ENCODE data around the gene STIM2.
"Not testable (repeated sequence)": the region's sequence is repeated elsewhere in the genome, so short reads cannot be mapped to it uniquely, and the experiment has no call there.

STIM2 gene

DNA sequence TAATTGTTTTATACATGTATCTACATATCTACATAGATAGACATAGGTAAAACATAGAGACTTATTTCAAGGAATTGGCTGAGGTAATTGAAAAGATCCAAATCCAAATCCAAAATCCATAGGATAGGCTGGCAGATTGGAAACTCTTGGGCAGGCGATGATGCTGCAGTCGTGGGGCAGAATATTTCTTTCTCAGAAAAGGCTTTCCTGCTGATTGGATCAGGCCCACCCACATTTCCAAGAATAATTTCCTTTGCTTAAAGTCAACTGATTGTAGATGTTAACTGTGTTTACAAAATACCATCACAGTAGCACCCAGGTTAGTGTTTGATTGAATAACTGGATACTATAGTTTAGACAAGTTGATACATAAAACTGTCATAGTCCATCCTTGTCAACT lies 27.2 kb downstream of the STIM2 start:
- H3K4me3 ChIP-seq: no peak overlapping the region
- no peak for DNase-seq (ENCODE audit: low spot score in 2 of 2)
- H3K36me3 ChIP-seq (replicated peaks): no peaks in the 10 kb centered on the region
- H3K9me3 ChIP-seq: no peaks in the 10 kb centered on the region
- H3K27me3 ChIP-seq (ENCODE audit: low read depth): no peaks in the 10 kb centered on the region
- peaks cover 8% of the 10 kb centered on the region for H3K4me1 ChIP-seq
- in situ Hi-C loops (cut with MboI; ENCODE audit: low sequenced_read_pairs): no loop called here

DNA sequence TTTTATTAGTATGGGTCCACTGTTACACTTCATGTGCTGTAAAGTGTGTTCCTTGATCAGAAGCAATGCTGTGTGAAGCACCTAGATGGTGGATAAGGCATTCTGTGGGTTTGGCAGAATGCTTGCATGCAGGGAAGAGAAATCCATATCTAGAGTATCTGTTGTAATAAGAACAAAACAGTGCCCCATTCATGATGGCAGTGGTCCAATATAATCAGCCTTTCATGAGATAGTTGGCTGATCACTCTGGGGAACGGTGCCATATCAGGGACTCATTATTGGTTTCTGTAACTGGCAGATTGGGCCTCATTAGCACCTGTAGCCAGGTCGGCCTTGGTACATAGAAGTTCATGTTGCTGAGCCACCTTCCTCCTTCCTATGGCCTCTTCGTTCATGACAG lies 28.7 kb downstream of the STIM2 start:
- Histone ChIP-seq H3K27me3 (ENCODE audit: low read depth) (no peaks in the 10 kb centered on the region), H3K4me3 (no peak overlapping the region), H3K4me1 (peaks cover 5% of the 10 kb centered on the region), H3K36me3 (replicated peaks) (no peaks in the 10 kb centered on the region), H3K9me3 (no peaks in the 10 kb centered on the region)
- no peak for DNase-seq (ENCODE audit: low spot score in 2 of 2)
- in situ Hi-C loops (cut with MboI; ENCODE audit: low sequenced_read_pairs): no loop called here

DNA sequence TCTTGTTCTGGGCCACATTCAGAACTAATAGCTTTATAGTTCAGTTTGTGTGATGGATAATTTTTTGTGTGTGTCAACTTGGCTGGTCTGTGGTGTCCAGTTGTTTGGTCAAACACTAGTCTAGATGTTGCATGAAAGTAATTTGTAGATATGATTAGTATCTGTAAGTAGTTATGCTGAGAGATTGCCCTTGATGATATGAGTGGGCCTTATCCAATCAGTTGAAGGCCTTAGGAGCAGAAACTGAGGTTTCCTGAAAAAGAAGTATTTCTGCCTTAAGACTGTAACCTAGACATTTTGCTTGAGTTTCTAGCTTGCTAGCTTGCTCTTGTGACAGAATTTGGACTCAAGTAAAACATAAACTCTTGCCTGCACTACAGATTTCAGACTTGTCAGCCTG lies 30.4 kb downstream of the STIM2 start:
- Histone ChIP-seq H3K4me3 (no peak overlapping the region), H3K9me3 (no peaks in the 10 kb centered on the region), H3K27me3 (ENCODE audit: low read depth) (no peaks in the 10 kb centered on the region), H3K4me1 (peaks cover 4% of the 10 kb centered on the region; the same call in 1 of the 2 replicates), H3K36me3 (replicated peaks) (no peaks in the 10 kb centered on the region)
- DNase-seq (ENCODE audit: low spot score in 2 of 2): no peak
- in situ Hi-C loops (cut with MboI; ENCODE audit: low sequenced_read_pairs): no loop called here

DNA sequence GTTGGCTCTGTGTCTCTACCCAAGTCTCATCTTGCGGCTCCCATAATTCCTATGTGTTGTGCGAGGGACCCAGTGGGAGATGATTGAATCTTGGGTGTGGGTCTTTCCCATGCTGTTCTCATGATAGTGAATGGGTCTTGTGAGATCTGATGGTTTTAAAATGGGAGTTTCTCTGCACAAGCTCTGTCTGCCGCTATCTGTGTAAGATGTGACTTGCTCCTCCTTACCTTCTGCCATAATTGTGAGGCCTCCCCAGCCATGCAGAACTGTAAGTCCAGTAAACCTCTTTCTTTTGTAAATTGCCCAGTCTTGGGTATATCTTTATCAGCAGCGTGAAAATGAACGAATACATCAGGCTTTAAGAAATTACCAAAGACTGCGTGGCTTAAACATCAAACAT lies 31.2 kb downstream of the STIM2 start:
- no peak for DNase-seq (ENCODE audit: low spot score in 2 of 2)
- H3K4me1 ChIP-seq: peaks cover 4% of the 10 kb centered on the region; the same call in 1 of the 2 replicates
- H3K36me3 ChIP-seq (replicated peaks): no peaks in the 10 kb centered on the region
- in situ Hi-C loops (cut with MboI; ENCODE audit: low sequenced_read_pairs): no loop called here
- no peaks in the 10 kb centered on the region for H3K27me3 ChIP-seq (ENCODE audit: low read depth)
- no peak overlapping the region for H3K4me3 ChIP-seq
- H3K9me3 ChIP-seq: no peaks in the 10 kb centered on the region

DNA sequence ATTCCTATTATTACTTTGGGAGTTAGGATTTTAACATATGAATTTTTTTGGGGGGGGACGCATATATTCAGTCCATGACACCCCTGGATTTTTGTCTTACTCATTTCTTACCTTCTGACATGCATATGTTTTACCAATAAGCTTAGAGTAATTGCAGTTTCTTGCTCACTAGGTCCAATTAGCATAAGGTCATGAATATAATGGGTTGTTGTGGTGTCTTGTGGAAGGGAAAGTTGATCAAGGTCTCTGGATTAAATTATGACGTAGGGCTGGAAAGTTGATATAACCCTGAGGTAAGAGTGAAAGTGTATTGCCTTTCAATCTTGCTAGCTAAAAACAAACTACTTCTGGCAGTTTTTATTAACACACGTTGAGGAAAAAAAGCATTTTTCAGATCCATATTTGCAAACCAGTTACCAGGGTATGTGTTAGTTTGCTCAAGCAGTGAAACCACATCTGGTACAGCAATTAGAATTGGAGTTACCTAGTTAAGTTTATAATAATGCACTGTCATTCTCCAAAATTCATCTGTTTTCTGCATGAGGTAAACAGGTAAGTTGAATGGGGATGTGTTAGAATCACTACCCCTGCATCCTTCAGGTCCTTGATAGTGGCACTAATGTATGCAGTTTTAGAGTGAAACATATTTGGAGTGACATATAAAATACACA lies 32.0 kb downstream of the STIM2 start:
- peaks cover 4% of the 10 kb centered on the region; the same call in 1 of the 2 replicates for H3K4me1 ChIP-seq
- H3K9me3 ChIP-seq: no peaks in the 10 kb centered on the region
- DNase-seq (ENCODE audit: low spot score in 2 of 2): no peak
- H3K27me3 ChIP-seq (ENCODE audit: low read depth): no peaks in the 10 kb centered on the region
- in situ Hi-C loops (cut with MboI; ENCODE audit: low sequenced_read_pairs): no loop called here
- H3K36me3 ChIP-seq (replicated peaks): no peaks in the 10 kb centered on the region
- no peak overlapping the region for H3K4me3 ChIP-seq

DNA sequence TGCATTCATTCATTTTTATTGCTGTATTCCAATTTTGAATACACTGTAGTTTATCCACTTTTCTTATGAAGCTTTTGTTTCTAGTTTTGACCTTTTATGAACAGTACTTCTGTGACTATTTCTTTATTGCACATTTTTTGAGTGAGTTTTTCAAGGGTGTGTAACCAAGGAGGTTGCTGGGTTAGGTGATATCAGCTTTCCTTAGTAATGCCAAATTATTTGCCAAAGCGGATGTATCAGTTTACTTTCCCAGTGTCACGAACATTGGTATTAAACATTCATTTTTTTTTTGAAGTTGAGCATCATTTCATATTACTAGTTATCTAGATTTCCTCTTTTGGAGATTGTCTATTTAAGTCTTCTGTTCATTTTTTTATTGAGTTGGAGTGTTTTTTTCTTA lies 32.9 kb downstream of the STIM2 start:
- Histone ChIP-seq H3K36me3 (replicated peaks) (no peaks in the 10 kb centered on the region), H3K4me3 (no peak overlapping the region), H3K27me3 (ENCODE audit: low read depth) (no peaks in the 10 kb centered on the region), H3K9me3 (no peaks in the 10 kb centered on the region), H3K4me1 (peaks cover 4% of the 10 kb centered on the region; the same call in 1 of the 2 replicates)
- no peak for DNase-seq (ENCODE audit: low spot score in 2 of 2)
- in situ Hi-C loops (cut with MboI; ENCODE audit: low sequenced_read_pairs): no loop called here

DNA sequence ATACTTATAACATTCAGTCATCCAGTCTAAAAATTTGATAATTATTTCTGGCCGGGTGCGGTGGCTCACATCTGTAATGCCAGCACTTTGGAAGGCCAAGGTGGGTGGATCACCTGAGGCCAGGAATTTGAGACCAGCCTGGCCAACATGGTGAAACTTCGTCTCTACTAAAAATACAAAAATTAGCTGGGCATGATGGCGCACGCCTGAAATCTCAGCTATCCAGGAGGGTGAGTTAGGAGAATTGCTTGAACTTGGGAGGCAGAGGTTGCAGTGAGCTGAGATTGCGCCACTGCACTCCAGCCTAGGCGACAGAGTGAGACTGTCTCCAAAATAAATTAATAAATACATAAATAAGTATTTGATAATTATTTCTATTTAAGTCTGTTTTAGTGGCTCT lies 34.2 kb downstream of the STIM2 start:
- H3K9me3 ChIP-seq; H3K27me3 ChIP-seq (ENCODE audit: low read depth); H3K4me1 ChIP-seq; in situ Hi-C loops (cut with MboI; ENCODE audit: low sequenced_read_pairs); H3K36me3 ChIP-seq (replicated peaks); DNase-seq (ENCODE audit: low spot score in 2 of 2); H3K4me3 ChIP-seq: not testable (repeated sequence)

DNA sequence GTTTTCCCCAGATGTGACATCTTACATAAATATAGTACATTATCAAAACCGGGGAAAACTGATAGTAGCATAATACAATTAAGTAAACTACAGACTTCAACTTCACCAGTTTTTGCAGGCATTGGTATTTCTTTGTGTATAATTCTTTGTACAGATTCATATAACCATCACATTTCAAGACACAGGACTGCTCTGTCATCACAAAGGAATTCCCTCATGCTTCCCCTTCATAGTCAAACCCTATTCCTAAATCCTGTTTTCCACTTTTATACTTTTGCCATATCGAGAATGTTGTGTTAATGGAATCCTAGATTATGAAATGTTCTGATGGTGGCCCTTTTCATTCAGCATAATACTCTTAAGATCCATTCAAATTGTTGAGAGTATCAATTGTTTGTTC lies 36.0 kb downstream of the STIM2 start:
- no peak for DNase-seq (ENCODE audit: low spot score in 2 of 2)
- H3K36me3 ChIP-seq (replicated peaks): no peaks in the 10 kb centered on the region
- H3K4me3 ChIP-seq: no peak overlapping the region
- in situ Hi-C loops (cut with MboI; ENCODE audit: low sequenced_read_pairs): no loop called here
- H3K9me3 ChIP-seq: no peaks in the 10 kb centered on the region
- H3K4me1 ChIP-seq: peaks cover 4% of the 10 kb centered on the region; the same call in 1 of the 2 replicates
- H3K27me3 ChIP-seq (ENCODE audit: low read depth): no peaks in the 10 kb centered on the region

DNA sequence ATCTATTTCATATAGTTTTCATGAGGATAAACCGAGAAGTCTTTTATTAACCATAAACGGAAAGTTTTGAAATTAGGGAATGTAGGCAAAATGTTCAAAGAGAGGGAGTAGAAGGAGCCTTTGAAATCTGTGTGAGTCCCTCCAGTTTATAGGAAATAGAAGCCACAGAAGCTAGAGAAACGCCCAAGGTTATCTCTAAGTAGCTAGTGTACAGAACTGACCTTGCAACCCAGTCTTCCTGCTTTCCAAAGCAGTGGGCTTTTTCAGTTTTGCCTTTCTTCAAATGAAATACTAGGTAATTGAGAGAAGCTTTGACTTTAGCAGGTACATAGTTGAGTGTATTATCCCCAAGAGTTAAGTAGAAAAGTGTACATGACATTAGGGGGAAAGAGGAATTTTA lies 39.4 kb downstream of the STIM2 start:
- Histone ChIP-seq H3K4me1 (no peaks in the 10 kb centered on the region), H3K4me3 (no peak overlapping the region), H3K36me3 (replicated peaks) (no peaks in the 10 kb centered on the region), H3K27me3 (ENCODE audit: low read depth) (no peaks in the 10 kb centered on the region), H3K9me3 (no peaks in the 10 kb centered on the region; the same call in 1 of the 2 replicates)
- DNase-seq (ENCODE audit: low spot score in 2 of 2): no peak
- in situ Hi-C loops (cut with MboI; ENCODE audit: low sequenced_read_pairs): no loop called here

DNA sequence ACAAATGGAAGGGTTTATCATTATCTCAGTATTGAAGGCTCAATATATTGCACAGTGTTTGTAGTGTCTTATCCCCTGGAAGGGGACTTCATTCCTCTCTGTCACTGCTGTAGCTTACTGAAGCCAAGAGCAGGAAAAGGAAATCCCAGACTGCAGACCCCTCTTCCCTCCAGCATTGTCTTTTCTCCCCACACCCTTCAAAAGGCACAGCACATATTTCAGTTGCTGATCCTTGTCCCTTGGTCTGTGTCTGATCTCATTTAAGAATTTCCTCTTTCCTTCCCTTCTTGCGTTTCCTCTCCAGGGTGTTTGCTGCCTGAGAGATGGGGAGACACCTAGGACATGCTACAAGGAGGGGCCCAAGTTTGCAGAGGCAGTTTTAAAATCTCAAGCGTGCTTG lies 40.1 kb downstream of the STIM2 start:
- H3K4me1 ChIP-seq: no peaks in the 10 kb centered on the region

DNA sequence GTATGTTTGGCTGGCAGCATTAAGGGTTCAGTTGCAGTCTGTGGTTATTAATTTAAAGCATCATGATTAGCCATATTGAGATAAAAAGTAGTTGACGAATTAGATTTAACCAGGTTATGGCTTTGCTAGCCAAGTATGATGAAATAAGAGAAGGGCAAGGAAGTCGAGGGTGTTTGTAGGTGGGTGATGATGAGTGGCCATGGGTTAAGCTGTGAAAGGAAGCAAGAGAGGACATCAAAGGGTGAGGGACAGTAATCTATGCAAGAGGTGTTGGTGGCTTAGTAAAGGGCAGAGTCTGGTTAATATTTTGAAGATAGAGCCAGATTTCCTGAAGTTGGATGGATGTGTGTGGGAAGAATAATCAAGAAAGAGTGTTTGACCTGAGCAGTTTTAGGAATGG lies 44.5 kb downstream of the STIM2 start:
- H3K9me3 ChIP-seq: no peaks in the 10 kb centered on the region; the same call in 1 of the 2 replicates
- H3K4me1 ChIP-seq: peaks cover 3% of the 10 kb centered on the region; the same call in 1 of the 2 replicates
- no peak for DNase-seq (ENCODE audit: low spot score in 2 of 2)
- no peaks in the 10 kb centered on the region for H3K36me3 ChIP-seq (replicated peaks)
- in situ Hi-C loops (cut with MboI; ENCODE audit: low sequenced_read_pairs): no loop called here
- no peaks in the 10 kb centered on the region for H3K27me3 ChIP-seq (ENCODE audit: low read depth)
- no peak overlapping the region for H3K4me3 ChIP-seq

More for the DNA sequence above, 40.1 kb downstream of the STIM2 start:
- DNase-seq (ENCODE audit: low spot score in 2 of 2): no peak
- Histone ChIP-seq H3K27me3 (ENCODE audit: low read depth) (no peaks in the 10 kb centered on the region), H3K9me3 (no peaks in the 10 kb centered on the region; the same call in 1 of the 2 replicates), H3K4me3 (no peak overlapping the region), H3K36me3 (replicated peaks) (no peaks in the 10 kb centered on the region)
- in situ Hi-C loops (cut with MboI; ENCODE audit: low sequenced_read_pairs): no loop called here

DNA sequence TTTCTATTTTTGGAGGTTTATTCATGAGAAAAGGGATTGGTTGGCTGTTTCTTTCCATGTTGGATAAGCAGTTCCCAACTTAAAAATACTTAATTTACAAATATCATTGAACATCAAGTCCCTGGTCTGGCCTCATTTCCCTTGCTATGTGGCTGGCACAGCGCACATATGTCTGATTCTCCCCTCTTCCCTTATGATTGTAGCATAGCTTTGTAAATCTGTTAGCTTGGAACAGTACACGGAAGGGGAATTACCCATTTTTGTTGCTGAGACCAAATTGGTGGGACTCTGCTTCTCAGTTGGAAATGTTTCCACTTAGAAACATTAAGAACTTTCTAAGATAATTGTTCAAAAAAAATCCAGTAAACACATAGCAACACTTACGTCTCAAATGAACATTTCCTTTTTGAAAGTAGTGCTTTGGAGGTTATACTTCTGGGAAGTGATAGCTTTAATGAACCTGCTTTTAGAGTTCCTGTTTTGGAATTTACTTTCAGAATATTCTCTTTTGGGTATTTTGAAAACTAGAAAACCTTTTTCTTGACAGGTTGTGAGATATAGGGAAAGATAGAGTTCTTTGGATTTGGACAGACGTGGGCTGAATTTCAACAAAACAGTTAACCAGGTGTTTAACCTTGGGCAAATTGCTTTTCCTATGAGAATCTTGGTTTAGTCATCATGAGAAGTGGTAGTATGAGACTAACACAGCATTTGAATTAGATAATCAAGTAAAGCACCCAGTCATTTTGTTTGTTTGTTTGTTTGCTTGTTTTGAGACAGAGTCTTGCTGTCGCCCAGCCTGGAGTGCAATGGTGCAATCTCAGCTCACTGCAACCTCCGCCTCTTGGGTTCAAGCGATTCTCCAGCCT lies 47.3 kb downstream of the STIM2 start:
- DNase-seq (ENCODE audit: low spot score in 2 of 2): no peak
- no peaks in the 10 kb centered on the region; the same call in 1 of the 2 replicates for H3K9me3 ChIP-seq
- in situ Hi-C loops (cut with MboI; ENCODE audit: low sequenced_read_pairs): no loop called here

DNA sequence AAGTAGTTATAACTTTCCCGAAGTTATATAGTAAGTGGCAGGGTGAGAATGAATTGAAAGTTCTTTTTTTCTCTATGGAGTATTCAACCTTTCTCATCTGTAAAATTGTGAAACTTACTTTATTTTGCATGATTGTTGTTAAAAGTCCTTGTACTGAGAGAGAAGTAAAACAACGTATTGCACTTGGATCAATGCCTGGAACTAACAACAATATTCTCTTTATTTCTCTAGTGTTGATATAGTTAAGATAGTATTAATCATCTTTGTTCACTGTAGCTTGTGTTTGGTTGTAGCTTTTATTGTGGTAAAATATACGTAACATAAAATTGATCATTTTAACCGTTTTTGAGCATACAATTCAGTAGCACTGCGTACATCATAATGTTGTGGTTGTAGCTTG lies 48.7 kb downstream of the STIM2 start:
- in situ Hi-C loops (cut with MboI; ENCODE audit: low sequenced_read_pairs): no loop called here

More for the DNA sequence above, 47.3 kb downstream of the STIM2 start:
- Histone ChIP-seq H3K4me3 (no peak overlapping the region), H3K36me3 (replicated peaks) (no peaks in the 10 kb centered on the region), H3K27me3 (ENCODE audit: low read depth) (no peaks in the 10 kb centered on the region), H3K4me1 (peaks cover 3% of the 10 kb centered on the region; the same call in 1 of the 2 replicates)

DNA sequence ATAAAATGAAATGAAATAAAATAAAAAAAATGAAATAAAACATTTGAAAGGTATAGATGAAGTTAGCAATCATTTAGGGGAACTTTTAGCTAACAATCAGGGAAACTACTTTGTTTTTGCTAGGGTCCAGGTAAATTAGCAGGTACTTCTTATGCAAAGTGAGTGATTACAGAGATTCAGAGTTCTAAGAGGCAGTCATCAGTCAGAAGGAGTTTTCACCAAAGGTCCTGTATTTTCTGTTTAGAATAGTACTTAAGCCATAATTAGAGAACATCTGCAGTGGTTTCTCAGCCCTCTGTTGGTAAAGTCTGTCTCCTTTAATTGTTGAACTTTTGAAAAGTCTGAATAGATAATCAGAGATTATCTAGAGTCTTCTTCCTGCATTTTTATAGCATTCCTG lies 50.6 kb downstream of the STIM2 start:
- H3K4me3 ChIP-seq: no peak overlapping the region

More for the DNA sequence above, 48.7 kb downstream of the STIM2 start:
- H3K36me3 ChIP-seq (replicated peaks): no peaks in the 10 kb centered on the region
- peaks cover 3% of the 10 kb centered on the region; the same call in 1 of the 2 replicates for H3K4me1 ChIP-seq
- H3K9me3 ChIP-seq: no peaks in the 10 kb centered on the region; the same call in 1 of the 2 replicates
- DNase-seq (ENCODE audit: low spot score in 2 of 2): no peak
- no peaks in the 10 kb centered on the region for H3K27me3 ChIP-seq (ENCODE audit: low read depth)
- no peak overlapping the region for H3K4me3 ChIP-seq

More for the DNA sequence above, 50.6 kb downstream of the STIM2 start:
- Histone ChIP-seq H3K4me1 (peaks cover 3% of the 10 kb centered on the region; the same call in 1 of the 2 replicates), H3K9me3 (no peaks in the 10 kb centered on the region), H3K36me3 (replicated peaks) (no peaks in the 10 kb centered on the region), H3K27me3 (ENCODE audit: low read depth) (no peaks in the 10 kb centered on the region)
- in situ Hi-C loops (cut with MboI; ENCODE audit: low sequenced_read_pairs): no loop called here
- no peak for DNase-seq (ENCODE audit: low spot score in 2 of 2)
